A673 (cell line): ENCODE data around the gene SART3. TPM values are rescaled to one million over a fixed set of nuclear protein-coding genes. Genes with fewer than 3 reads are reported as not detected.
"Not testable (repeated sequence)": the region's sequence is repeated elsewhere in the genome, so short reads cannot be mapped to it uniquely, and the experiment has no call there.

Source experiments
- BruUV-seq: library from RNA; stranded (reverse); fragments of 400-500 nt; replicated peaks from 2 replicates; lab custom pipeline; 2021; lab: Mats Ljungman, UMichigan
- CTCF ChIA-PET: fragments of 300-600 bp; sonication (Branson Sonifier 250); formaldehyde crosslinking; loops from one replicate; lab custom pipeline; 2022; ENCODE audit warnings: antibody characterized with exemption; lab: Charles Lee
- POLR2A ChIA-PET: fragments of 300-600 bp; sonication (Branson Sonifier 250); formaldehyde crosslinking; loops from one replicate; lab custom pipeline; 2022; ENCODE audit warnings: antibody characterized with exemption; ENCODE audit not compliant: low non-redundant PET; lab: Charles Lee
- DNase-seq: peaks from one replicate; pipeline ENCODE4 v3.0.0-alpha.2; 2015; ENCODE audit warnings: low spot score
- H3K27ac ChIP-seq: fragments of 200-600 bp; sonication (generic); 2 replicates; pipeline ENCODE4 v1.5.1; 2016; ENCODE audit warnings: mixed run types, low read depth, mild to moderate bottlenecking, mixed read lengths, antibody characterized with exemption, low read length; ENCODE audit not compliant: poor library complexity, severe bottlenecking
- H3K27me3 ChIP-seq: fragments of 200-600 bp; sonication (generic); replicated peaks from 2 replicates; pipeline ENCODE4 v1.6.1; 2017; ENCODE audit warnings: mixed run types, low read depth, mild to moderate bottlenecking, mixed read lengths, antibody characterized with exemption, low read length; ENCODE audit not compliant: insufficient read depth, poor library complexity
- H3K36me3 ChIP-seq: fragments of 200-600 bp; sonication (generic); 2 replicates; pipeline ENCODE4 v1.6.1; 2016; ENCODE audit warnings: mixed run types, mild to moderate bottlenecking, mixed read lengths, antibody characterized with exemption, low read length; ENCODE audit not compliant: insufficient read depth, poor library complexity, severe bottlenecking
- H3K4me1 ChIP-seq: fragments of 200-600 bp; sonication (generic); 2 replicates; pipeline ENCODE4 v1.6.1; 2017; ENCODE audit warnings: mixed run types, mild to moderate bottlenecking, mixed read lengths, antibody characterized with exemption, low read length; ENCODE audit not compliant: insufficient read depth, poor library complexity, severe bottlenecking
- H3K4me3 ChIP-seq: fragments of 200-600 bp; sonication (generic); 2 replicates; pipeline ENCODE4 v1.5.1; 2016; ENCODE audit warnings: low read depth, mixed run types, mild to moderate bottlenecking, mixed read lengths, low read length; ENCODE audit not compliant: poor library complexity, severe bottlenecking
- H3K9me3 ChIP-seq: fragments of 200-600 bp; sonication (generic); 2 replicates; pipeline ENCODE4 v1.6.1; 2016; ENCODE audit warnings: mixed run types, low read depth, mild to moderate bottlenecking, mixed read lengths, antibody characterized with exemption, low read length; ENCODE audit not compliant: poor library complexity, severe bottlenecking
- EZH2 ChIP-seq: fragments of 200-600 bp; sonication (generic); IDR thresholded peaks from 2 replicates; pipeline ENCODE4 v1.6.1; 2017; ENCODE audit warnings: borderline replicate concordance, low read depth, mild to moderate bottlenecking, mixed read lengths, antibody characterized with exemption, low read length; ENCODE audit not compliant: poor library complexity, severe bottlenecking
- intact Hi-C: fragments of 100-400 bp; cut with micrococcal nuclease; formaldehyde crosslinking; loops from one replicate; pipeline ENCODE4 v1.10.0; 2022; ENCODE audit not compliant: unreplicated experiment
- total RNA-seq: library from RNA; stranded (reverse); gene quantifications from 2 replicates; pipeline ENCODE4 v1.2.3, GENCODE V29; 2021
- TF ChIP-seq, protein P1 (sequence below): fragments of 300-800, 200-600 bp; sonication (generic); conservative IDR thresholded peaks from 2 replicates; pipeline ENCODE4 v1.5.1; 2017; ENCODE audit warnings: low read depth, mild to moderate bottlenecking, antibody characterized with exemption, low read length, moderate library complexity, mixed read lengths

SART3 gene
- total RNA-seq, 1 experiment from 2014 or later = 99.3 TPM

DNA sequence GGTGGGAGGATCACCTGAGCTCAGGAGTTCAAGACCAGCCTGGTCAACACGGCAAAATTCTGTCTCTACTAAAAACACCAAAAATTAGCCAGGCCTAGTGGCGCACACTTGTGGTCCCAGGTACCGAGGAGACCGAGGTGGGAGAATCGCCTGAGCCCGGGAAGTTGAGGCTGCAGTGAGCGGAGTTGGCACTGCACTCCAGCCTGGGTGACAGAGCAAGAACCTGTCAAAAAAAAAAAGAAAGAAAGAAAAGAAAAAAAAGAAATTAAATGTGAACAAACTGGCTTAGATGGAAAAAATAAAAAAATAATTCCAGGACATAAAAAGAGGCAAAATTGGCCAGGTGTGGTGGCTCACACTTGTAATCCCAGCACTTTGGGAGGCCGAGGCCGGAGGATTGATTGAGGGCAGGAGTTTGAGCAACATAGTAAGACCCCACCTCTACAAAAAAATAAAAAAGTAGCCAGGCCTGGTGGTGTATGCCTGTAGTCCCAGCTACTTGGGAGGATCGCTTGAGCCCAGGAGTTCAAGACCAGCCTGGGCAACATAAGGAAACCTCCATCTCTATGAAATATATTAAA is 33.4 kb upstream of the SART3 start:
- no peak for DNase-seq
- Histone ChIP-seq H3K36me3 (no peaks in the 10 kb centered on the region), H3K27ac (no peak overlapping the region), H3K27me3 (no peaks in the 10 kb centered on the region), H3K4me3 (no peak overlapping the region), H3K9me3 (no peaks in the 10 kb centered on the region), H3K4me1 (peaks cover 5% of the 10 kb centered on the region)
- intact Hi-C loops = no loop called here
- TF ChIP-seq EZH2 = no peak
- BruUV-seq = no TSS peak
- POLR2A ChIA-PET = no interaction called here
- CTCF ChIA-PET = no interaction called here

- DNase-seq = no peak
- ChIA-PET POLR2A (no interaction called here), CTCF (no interaction called here)
- Histone ChIP-seq H3K27me3 (no peaks in the 10 kb centered on the region), H3K4me1 (peaks cover 11% of the 10 kb centered on the region), H3K27ac (no peak overlapping the region), H3K9me3 (no peaks in the 10 kb centered on the region), H3K4me3 (no peak overlapping the region), H3K36me3 (no peaks in the 10 kb centered on the region)
- intact Hi-C loops = no loop called here
- no peak for TF ChIP-seq EZH2
- TF ChIP-seq, protein P1, sequence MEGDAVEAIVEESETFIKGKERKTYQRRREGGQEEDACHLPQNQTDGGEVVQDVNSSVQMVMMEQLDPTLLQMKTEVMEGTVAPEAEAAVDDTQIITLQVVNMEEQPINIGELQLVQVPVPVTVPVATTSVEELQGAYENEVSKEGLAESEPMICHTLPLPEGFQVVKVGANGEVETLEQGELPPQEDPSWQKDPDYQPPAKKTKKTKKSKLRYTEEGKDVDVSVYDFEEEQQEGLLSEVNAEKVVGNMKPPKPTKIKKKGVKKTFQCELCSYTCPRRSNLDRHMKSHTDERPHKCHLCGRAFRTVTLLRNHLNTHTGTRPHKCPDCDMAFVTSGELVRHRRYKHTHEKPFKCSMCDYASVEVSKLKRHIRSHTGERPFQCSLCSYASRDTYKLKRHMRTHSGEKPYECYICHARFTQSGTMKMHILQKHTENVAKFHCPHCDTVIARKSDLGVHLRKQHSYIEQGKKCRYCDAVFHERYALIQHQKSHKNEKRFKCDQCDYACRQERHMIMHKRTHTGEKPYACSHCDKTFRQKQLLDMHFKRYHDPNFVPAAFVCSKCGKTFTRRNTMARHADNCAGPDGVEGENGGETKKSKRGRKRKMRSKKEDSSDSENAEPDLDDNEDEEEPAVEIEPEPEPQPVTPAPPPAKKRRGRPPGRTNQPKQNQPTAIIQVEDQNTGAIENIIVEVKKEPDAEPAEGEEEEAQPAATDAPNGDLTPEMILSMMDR = no peak
- BruUV-seq = no TSS peak
Observed at GRCh38 chr12:108592033-108592909, 31.3 kb upstream of the SART3 start.

GRCh38 chr12:108591267-108591980 is 30.5 kb upstream of the SART3 start:
- H3K4me1 ChIP-seq = peaks cover 11% of the 10 kb centered on the region
- H3K27me3 ChIP-seq = no peaks in the 10 kb centered on the region
- no TSS peak for BruUV-seq
- ChIA-PET POLR2A (no interaction called here), CTCF (no interaction called here)
- TF ChIP-seq, protein P1 = no peak
- no peak for TF ChIP-seq EZH2
- no peak for DNase-seq
- H3K36me3 ChIP-seq = no peaks in the 10 kb centered on the region
- H3K27ac ChIP-seq = no peak overlapping the region
- H3K4me3 ChIP-seq = no peak overlapping the region
- no peaks in the 10 kb centered on the region for H3K9me3 ChIP-seq
- intact Hi-C loops = no loop called here

- intact Hi-C loops, H3K4me3 ChIP-seq, BruUV-seq, H3K36me3 ChIP-seq, DNase-seq, H3K27me3 ChIP-seq, POLR2A ChIA-PET, CTCF ChIA-PET, H3K27ac ChIP-seq, H3K9me3 ChIP-seq: not testable (repeated sequence)
- H3K4me1 ChIP-seq = peaks cover 11% of the 10 kb centered on the region
Observed at GRCh38 chr12:108590463-108590862, 29.5 kb upstream of the SART3 start.
